GM18868 (cell line): ENCODE results near the gene ETV2.
"Not testable (repeated sequence)": the region's sequence is repeated elsewhere in the genome, so short reads cannot be mapped to it uniquely, and the experiment has no call there.

Experiments
- ATAC-seq: cut with Tn5 transposase; IDR thresholded peaks from one replicate; pipeline ENCODE4 v1.9.1; 2021; ENCODE audit warnings: mild to moderate bottlenecking, moderate library complexity; ENCODE audit not compliant: unreplicated experiment

Gene ETV2, protein sequence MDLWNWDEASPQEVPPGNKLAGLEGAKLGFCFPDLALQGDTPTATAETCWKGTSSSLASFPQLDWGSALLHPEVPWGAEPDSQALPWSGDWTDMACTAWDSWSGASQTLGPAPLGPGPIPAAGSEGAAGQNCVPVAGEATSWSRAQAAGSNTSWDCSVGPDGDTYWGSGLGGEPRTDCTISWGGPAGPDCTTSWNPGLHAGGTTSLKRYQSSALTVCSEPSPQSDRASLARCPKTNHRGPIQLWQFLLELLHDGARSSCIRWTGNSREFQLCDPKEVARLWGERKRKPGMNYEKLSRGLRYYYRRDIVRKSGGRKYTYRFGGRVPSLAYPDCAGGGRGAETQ

DNA sequence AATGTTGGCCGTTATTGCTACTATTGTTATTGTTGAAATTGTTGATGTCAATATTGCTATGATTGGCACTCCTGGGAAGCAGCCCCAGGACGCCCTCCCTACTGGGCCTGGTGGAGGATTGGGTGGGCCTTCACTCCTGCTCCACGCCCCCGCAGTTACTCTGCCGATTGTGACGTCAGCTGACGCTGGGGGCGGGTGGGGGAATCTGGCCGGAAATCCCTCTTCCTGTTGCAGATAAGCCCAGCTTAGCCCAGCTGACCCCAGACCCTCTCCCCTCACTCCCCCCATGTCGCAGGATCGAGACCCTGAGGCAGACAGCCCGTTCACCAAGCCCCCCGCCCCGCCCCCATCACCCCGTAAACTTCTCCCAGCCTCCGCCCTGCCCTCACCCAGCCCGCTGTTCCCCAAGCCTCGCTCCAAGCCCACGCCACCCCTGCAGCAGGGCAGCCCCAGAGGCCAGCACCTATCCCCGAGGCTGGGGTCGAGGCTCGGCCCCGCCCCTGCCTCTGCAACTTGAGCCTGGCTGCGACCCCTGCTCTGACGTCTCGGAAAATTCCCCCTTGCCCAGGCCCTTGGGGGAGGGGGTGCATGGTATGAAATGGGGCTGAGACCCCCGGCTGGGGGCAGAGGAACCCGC, at the start of gene ETV2:
ETV2 (plus strand) TSS at position 231 of the 637 bp plus-strand sequence. CDS start 716 bp downstream, outside the sequence.
- no peak for ATAC-seq

DNA sequence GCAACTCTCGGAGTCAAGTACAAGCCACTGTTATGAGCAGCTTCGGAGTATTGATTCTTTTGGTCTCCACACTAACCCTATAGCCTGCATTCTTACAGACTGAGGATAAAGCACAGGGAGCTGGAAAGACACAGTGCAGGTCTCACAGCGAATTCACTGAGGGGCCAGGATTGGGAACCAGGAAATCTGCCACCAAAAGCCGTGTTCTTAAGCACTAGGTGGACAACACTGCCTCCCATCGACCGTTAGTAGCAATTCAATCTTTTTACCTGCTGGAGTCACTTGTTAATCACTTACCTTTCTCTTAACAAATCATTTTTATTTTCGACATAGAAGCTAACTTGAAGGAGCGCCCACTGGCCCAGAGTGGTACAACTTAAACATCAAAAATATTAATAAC, 49.3 kb upstream of the ETV2 start:
- ATAC-seq = no peak

DNA sequence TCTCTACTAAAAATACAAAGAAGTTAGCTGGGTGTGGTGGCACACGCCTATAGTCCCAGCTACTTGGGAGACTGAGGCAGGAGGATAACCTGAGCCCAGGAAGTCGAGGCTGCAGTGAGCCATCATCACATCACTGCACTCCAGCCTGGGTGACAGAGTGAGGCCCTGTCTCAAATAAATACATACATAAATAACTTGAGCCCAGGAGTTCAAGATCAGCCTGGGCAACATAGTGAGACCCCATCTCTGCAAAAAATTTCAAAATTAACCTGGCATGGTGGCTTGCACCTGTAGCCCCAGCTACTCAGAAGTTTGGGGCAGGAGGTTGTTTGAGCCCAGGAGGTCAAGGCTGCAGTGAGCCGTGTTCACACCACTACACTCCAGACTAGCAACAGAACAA, 46.5 kb upstream of the ETV2 start:
- ATAC-seq = not testable (repeated sequence)

DNA sequence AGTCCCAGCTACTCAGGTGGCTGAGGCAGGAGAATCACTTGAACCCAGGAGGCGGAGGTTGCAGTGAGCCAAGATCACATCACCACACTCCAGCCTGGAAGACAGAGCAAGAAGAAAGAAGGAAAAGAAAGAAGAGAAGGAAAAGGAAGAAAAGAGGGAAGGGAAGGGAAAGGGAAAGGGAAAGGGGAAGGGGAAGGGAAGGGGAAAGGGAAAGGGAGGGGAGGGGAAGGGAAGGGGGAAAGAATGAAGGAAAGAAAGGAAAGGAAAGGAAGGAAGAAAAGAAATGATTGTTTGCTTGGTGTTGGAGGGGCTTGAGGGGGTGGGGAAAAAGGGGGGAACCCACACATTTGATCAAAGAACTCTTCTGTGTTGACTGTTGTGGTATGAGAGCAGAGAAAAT, 45.6 kb upstream of the ETV2 start:
- ATAC-seq = no peak

DNA sequence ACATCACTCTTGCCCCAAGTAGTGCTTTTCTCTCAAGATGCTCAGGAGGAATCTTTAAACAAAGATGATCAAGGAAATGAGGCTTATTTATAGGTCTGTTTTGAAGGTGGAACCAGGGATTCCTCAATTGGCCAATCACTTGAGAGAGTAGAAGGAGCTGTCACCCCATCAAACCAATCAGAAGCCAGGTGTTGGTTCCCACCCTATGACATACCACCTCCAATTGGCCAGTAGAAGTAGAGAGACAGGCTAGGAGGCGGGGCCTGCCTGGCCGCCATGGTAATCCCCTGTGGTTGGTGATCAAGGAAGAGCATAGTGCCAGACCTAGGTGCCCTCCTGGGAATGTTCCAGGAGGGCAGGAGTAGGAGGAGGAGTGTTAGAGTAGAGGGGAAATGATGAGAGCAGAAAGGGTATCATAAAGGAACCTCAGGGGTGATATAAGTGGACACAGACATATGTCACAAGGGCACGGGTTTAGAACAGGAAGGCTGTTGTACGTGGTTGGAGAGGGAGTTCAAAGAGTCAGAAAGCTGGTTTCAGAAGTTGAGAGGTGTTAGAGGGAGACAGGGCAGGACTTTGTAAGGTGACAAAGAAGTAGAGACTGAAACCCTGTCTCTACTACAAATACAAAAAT, 45.1 kb upstream of the ETV2 start:
- ATAC-seq = peak; percentile 50

DNA sequence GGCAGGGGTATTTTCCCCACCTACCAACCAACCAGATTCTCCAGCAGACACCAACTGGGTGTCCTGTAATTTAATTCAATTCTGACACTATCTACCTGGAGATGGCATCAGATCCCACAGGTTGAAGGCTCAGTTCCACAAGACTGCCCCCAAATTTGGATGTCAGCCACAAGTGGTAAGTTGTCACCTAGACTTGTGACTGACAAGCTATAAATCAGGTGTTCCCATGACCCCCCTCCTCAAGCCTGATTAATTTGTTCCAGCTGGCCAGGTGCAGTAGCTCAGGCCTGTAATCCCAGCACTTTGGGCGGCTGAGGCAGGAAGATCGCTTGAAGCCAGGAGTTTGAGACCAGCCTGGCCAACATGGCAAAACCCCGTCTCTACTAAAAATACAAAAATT, 39.6 kb upstream of the ETV2 start:
- ATAC-seq = no peak

DNA sequence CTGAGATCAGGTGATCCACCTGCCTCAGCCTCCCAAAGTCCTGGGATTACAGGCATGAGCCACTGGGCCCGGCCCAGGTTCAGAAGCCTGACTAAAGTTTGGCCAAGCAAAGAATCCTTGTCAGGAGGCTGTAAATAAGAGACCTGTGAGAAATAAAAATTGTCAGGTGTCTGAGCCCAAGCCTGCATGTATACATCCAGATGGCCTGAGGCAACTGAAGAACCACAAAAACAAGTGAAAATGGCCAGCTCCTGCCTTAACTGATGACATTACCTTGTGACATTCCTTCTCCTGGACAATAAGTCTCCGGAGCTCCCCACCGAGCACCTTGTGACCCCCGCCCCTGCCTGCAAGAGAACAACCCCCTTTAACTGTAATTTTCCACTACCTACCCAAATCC, 37.1 kb upstream of the ETV2 start:
- ATAC-seq = not testable (repeated sequence)

DNA sequence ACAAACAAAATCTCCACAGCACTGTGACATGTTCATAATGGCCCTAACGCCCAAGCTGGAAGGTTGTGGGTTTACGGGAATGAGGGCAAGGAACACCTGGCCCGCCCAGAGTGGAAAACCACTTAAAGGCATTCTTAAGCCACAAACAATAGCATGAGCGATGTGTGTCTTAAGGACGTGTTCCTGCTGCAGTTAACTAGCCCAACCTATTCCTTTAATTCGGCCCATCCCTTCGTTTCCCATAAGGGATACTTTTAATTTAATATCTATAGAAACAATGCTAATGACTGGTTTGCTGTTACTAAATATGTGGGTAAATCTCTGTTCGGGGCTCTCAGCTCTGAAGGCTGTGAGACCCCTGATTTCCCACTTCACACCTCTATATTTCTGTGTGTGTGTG, 34.4 kb upstream of the ETV2 start:
- ATAC-seq = not testable (repeated sequence)

DNA sequence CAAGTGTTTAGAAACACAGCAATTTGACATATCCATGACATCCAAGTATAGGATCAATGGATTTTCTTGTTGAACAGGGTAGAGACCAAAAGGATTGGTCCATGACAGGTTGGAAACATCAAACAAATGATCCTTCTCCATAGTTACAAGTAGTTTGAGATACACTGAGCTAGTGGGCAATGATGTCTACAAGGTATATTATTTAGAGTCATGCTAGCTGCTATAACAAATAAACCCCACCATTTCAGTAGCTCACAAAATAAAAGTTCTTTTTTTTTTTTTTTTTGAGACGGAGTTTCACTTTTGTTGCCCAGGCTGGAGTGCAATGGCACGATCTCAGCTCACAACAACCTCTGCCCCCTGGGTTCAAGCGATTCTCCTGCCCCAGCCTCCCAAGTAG, 33.9 kb upstream of the ETV2 start:
- ATAC-seq = no peak

DNA sequence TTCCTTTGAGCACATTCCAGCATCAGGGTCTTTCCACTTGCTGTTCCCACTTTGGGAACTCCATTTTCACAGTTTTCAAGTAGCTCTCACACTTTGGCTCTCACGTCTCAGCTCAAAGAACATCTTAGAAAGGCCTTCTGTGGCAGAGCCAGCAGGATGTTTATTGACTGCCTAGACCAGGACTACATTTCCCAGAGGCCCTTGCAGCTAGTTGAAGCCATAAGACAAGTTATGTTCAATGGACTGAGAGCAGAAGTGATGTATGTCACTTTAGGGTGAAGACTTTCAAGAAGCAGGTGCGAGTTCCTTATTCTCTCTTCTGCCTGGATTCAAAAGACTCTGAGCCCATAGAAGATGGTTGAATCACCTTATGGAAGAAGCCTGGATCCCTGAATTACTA, 33.3 kb upstream of the ETV2 start:
- ATAC-seq = no peak

DNA sequence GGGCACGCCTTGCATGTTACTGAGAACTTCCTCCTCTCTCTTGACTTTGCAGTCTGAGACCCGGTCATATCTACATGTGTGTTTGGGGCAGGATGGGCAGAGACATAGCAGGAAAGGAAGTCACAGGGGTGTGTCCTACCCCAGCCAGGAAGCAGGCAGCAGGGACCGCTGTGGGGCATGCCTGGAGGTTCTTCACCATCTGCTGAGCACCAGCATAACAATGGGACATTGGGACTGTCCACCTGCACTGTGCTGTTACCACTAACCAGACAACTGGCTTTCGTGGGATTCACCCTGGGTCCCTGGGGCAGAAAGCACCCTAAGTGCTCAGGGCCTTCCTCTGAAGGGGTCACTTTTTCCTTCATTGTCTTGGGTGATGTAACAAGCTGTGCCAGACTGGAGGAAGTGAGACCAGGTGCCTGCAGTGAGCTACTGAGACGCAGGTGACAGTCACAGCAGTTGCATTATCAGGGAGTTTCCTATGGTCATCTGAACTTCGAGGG, 31.6 kb upstream of the ETV2 start:
- ATAC-seq = no peak

DNA sequence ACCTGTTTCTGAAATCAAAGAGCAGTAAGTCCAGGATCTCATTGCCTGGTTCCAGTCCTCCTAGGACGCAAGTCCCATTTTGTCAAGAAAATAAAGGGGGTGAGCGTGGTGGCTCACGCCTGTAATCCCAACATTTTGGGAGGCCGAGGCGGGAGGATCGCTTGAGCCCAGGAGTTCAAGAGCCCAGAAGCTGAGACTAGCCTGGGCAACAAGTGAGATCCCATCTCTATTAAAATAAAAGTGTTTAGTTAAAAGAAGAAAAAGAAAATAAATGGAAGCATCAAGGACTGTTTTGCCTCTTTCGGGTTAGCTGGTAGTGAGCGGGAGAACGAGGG, 29.4 kb upstream of the ETV2 start:
- ATAC-seq = no peak

DNA sequence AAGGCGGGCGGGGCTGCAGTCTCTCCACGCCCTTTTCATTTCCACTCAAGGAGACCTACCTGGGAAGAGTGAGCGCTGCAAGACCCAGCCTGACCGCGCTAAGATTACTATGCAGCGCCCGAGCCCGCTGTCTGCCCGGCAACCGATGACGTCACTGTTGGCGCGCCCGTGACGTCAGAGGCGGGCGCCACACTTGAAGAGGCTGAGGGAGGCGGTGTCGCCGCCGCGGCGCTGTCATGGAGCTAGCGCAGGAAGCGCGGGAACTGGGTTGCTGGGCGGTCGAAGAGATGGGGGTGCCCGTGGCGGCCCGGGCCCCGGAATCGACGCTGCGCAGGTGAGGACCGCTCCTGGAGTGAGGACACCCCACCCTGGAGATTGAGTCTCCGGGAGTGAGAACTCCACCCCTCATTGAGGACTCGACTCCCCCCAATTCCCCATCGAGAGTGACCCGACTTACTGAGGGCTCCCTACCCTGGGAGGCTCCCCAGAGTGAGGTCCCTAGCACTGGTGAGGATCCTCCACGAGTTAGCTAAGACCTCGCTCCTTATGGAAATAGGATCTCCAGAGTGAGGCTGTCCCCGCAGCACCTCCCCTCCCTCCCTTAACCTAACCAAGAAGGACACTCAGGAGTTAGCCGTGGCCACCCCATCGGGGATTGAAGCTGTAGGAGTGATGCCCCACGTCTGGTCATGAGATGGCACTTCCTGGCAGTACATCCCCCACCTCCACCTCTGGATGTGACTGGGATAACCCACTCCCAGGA, 28.8 kb upstream of the ETV2 start, which contains the start of gene HAUS5:
HAUS5 (plus strand) TSS at position 177 of the 763 bp plus-strand sequence; CDS start at position 237, 60 bp downstream.
- peak; percentile 75 for ATAC-seq

DNA sequence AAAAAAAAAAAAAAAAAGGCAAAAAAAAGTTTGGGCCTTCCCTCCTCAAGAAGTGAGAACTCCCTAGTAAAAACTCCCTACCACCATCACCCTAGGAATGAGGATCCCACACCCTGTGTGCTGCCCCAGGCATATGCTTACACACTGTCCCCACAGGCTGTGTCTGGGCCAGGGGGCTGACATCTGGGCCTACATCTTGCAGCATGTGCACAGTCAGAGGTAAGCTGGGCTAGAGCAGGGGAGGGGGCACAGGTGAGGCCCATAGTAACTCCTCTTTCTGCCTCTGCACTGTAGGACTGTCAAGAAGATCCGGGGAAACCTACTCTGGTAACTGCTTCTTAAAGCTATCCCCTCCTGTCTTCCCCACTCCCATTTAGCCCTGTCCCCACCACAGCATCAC, 28.0 kb upstream of the ETV2 start:
- no peak for ATAC-seq

DNA sequence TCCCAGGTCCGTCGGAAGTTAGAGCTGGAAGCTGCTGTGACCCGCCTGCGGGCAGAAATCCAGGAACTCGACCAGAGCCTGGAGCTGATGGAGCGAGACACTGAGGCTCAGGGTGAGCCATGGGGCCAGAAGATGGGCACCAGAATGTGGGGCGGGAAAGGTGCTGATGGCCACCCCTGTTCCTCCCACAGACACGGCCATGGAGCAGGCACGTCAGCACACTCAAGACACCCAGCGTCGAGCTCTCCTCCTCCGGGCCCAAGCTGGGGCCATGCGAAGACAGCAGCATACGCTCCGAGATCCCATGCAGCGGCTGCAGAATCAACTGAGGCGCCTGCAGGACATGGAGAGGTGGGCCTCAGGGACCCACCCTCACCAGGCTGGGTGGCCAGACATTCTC, 26.5 kb upstream of the ETV2 start:
- no peak for ATAC-seq

DNA sequence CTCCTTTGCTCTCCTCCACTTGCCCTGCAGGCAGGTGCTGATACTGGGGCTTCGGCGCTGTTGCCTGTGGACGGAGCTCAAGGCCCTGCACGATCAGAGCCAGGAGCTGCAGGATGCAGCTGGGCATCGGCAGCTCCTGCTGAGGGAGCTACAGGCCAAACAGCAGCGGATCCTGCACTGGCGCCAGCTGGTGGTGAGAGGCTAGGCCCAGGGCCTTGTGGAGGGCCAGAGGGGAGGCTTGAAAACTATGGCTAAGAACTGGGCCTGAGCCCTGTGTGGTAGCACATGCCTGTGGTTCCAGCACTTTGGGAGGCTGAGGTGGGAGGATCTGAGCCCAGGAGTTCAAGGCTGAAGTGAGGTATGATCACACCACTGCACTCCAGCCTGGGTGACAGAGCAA, 22.7 kb upstream of the ETV2 start:
- no peak for ATAC-seq

DNA sequence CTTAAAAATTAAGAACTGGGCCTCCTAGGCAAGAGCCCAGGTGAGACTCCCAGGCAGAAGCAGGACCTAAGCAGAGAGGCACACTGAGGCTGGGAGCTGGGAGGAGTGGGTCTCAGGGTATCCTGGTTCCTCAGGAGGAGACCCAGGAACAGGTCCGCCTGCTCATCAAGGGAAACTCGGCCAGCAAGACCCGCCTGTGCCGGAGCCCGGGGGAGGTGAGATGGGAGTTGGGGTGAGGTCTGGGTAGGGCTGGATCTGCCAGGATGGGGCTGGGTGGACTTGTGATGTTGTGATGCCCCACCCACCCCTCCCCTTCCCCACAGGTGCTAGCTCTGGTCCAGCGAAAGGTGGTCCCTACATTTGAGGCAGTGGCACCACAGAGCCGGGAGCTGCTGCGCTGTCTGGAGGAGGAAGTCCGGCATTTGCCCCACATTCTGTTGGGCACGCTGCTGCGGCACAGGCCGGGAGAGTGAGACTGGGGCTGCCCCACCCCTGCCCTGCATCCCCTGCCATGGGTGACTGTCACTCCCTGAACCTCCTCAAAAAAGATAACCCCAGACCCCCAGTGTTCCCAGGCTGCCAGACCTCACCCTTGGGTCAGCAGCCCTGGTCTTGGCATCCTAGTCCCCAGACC, 22.1 kb upstream of the ETV2 start:
- ATAC-seq = no peak

DNA sequence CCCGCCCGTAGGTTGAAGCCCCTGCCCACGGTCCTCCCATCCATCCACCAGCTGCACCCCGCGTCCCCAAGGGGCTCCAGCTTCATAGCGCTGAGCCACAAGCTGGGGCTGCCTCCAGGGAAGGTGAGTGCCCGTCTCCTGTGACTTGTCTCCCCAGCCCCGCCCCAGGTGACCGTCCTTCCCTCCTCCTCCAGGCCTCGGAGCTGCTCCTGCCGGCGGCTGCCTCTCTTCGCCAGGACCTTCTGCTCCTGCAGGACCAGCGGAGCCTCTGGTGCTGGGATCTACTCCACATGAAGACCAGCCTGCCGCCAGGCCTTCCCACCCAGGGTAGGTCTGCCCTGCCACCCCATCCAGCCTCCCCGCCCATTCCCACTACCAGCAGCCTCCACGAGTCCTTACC, 21.5 kb upstream of the ETV2 start:
- no peak for ATAC-seq

DNA sequence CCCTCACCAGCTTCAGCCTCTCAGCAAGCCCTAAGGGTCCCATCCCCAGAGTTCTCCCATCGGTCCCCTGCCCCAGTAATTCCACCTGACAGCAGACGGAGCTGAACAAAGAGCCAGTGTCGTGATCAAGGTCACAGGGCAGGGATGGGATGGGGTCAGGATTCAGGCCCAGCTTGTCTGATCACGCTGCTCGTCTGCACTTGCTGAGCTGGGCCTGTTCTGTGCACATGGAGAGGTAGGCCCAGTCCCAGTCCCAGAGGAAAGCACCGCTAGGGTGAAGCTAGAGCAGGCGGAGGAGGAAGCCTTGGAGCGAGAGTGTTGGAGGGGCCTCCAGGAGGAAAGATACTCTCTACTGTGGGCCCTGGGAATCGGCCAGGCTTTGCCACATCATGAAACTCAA, 19.8 kb upstream of the ETV2 start:
- no peak for ATAC-seq

DNA sequence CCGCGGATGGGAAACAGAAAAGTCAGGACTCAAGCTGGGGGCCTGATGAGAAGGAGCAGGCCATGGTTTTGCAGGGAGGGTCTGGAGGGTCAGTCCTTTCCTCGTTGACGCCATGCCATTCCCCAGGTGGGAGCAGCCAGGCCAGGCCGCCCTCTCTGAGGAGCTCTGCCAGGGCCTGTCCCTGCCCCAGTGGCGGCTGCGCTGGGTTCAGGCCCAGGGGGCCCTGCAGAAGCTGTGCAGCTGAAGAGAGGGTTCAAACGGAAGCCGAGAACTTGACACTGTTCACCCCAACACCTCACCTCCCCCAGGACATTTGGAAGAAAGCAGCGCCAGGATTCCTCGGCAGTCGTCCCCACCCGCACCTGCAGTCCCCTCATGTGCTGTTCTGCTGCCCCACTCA, 18.8 kb upstream of the ETV2 start:
- ATAC-seq = no peak
